Fibroblast of mammary gland (primary cell): ENCODE data around the gene RPL37.

Experiments used
- DNase-seq: peaks from one replicate; pipeline ENCODE4 v3.0.0-alpha.2; 2010; ENCODE audit warnings: low read depth
- H3K4me3 ChIP-seq: 2 replicates; pipeline ENCODE4 v1.5.1; 2011; ENCODE audit warnings: low read depth, mild to moderate bottlenecking, low read length, moderate library complexity; ENCODE audit not compliant: control insufficient read depth
- CTCF ChIP-seq: conservative IDR thresholded peaks from 2 replicates; pipeline ENCODE4 v1.5.1; 2011; ENCODE audit warnings: low read depth, low read length, inconsistent platforms; ENCODE audit not compliant: control insufficient read depth, insufficient read depth

RPL37 gene

DNA sequence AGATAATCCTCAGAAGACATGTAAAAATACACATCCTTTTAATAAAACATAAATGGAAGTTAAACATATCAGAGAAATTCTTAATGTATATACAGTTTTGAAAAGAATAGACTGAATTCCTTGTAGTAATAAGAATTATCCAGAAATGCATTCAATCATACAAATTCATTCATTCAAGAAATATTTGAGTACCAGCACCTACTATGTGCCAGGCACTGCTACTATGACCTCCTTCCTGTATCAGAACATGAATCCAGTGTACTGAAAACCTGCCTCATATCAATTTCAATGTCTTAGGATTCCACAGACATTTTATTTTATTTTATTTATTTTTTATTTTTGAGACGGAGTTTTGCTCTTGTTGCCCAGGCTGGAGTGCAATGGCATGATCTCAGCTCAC is 50.1 kb downstream of the RPL37 start:
- H3K4me3 ChIP-seq: no peak overlapping the region
- no peak for TF ChIP-seq CTCF
- DNase-seq: no peak

GRCh38 chr5:40784027-40784653 is 50.9 kb downstream of the RPL37 start:
- DNase-seq: no peak
- TF ChIP-seq CTCF: no peak
- no peak overlapping the region for H3K4me3 ChIP-seq

DNA sequence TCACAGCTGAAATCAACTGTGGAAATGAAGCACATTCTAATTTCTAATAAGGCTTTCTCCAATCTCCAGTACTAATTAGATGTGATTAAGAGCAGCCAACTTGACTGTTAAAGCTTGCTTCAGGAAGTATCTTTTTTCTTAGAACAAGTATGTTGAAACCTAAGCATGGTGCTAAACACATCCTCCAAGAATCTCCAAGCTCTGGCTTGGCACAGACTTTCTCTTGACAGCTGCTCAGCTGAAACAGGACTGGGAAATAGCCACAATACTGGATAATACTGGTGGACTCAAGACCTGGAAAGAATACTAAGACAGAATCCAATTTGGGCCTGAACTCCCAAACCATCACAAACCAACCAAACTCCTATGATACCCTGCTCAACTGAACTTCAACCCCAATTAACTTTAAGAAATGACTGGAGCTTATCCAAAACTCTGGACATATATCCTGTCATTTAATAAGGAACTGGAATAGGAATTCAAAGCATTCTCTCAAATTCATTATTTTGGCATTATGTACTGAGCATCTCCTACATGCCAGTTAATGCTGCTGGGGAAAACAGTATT is 53.1 kb downstream of the RPL37 start:
- TF ChIP-seq CTCF: no peak
- peak; percentile 76 for DNase-seq
- no peak overlapping the region for H3K4me3 ChIP-seq

DNA sequence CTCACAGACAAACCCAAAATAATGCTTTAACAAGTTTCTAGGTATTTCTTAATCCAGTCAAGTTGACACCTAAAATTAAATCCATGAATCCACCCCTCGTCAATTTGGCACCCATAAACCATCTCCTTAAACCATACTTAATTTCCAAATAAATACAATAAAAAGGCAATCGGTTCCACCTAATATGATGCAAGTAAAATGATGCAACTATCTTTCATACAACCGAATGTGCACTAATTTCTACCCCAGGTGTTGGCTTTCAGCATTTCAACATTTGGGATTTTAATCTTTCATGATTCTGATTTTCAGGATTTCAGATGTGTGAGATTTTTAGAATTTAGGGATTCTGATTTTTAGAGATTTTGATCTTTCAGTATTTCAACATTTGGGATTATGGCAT is 54.2 kb downstream of the RPL37 start:
- TF ChIP-seq CTCF: no peak
- H3K4me3 ChIP-seq: no peak overlapping the region
- no peak for DNase-seq

- no peak overlapping the region for H3K4me3 ChIP-seq
- TF ChIP-seq CTCF: no peak
- DNase-seq: peak; percentile 18
Observed at GRCh38 chr5:40780199-40780598, 54.8 kb downstream of the RPL37 start.

DNA sequence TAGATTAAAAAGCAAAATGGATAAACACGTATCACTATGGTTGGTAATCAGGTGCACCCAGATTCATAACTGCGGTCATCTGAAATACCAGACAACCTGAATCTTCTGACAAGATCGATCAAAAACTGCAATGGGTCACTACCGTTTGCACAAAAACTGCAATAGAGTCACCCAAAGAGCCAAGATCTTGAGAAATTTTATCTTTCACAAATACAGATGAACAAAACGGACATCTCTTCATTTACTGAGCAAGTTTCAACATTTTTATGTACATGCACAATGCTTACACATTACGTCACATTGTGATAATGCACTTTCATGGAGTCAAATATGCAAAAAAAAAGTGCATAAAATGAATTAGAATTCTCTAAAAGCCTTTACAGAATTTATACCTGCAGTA is 55.5 kb downstream of the RPL37 start:
- no peak for DNase-seq
- TF ChIP-seq CTCF: no peak

More for the DNA sequence above, 55.5 kb downstream of the RPL37 start:
- H3K4me3 ChIP-seq: no peak overlapping the region
